GM12874 (cell line): Measurements from ENCODE around the gene E2F2.

Source experiments
- CTCF ChIP-seq: IDR thresholded peaks from 2 replicates; pipeline ENCODE4 v1.5.1; 2011; ENCODE audit warnings: low read depth, mild to moderate bottlenecking, control low read depth, low read length, moderate library complexity; ENCODE audit not compliant: insufficient read depth

The E2F2 gene

GRCh38 chr1:23539698-23540266, 8.7 kb upstream of the E2F2 start:
- peak; percentile 92 for TF ChIP-seq CTCF

DNA sequence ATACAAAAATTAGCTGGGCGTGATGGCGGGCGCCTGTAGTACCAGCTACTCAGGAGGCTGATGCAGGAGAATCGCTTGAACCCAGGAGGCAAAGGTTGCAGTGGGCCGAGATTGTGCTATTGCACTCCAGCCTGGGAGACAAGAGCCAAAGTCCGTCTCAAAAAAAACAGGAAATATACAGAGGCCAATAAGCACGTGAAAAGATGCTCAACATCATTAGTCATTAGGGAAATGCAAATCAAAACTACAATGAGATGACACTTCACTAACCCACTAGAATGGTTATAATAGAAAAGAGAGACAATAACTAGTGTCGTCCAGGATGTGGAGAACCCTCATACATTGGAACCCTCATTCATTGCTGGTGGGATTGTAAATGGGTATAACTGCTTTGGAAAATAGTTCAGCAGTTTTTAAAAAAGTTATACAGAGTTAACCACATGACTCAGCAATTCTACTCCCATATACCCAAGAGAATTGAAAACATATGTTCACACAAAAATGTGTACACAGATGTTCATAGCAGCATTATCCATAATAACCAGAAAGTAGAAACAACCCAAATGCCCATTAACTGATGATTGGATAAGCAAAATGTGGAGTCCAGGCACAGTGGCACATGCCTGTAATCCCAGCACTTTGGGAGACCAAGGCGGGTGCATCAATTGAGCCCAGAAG, 6.4 kb upstream of the E2F2 start:
- no peak for TF ChIP-seq CTCF

- TF ChIP-seq CTCF, result no peak
Observed at GRCh38 chr1:23533246-23534023, 2.4 kb upstream of the E2F2 start.

DNA sequence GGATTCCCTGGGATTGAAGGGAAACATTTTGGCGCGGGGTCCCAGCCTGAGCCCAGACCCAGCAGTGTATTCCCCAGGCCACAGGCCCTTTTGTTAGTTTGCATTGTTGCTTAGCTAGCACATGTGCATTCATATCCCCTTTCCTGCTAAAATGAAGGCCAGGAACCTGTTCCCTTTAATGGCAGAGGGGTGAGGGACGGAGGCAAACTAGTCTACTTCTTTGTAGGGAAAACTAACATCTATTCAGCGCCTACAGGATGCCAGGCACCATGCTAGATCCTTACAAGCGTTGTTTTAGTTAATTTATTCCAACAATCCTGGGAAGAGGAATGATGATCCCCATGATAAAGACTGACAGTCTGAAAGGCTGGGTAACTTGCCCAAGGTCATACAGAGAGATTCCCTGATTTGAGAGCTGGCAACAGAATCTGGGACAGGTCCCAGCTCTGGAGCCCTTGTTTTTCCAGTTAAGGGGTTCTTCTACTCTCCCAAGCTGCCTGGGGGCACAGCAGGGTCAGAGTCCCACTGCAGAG, 595 bp upstream of the E2F2 start:
- no peak for TF ChIP-seq CTCF

GRCh38 chr1:23530087-23530746, 816 bp downstream of the E2F2 start:
- TF ChIP-seq CTCF, result no peak

DNA sequence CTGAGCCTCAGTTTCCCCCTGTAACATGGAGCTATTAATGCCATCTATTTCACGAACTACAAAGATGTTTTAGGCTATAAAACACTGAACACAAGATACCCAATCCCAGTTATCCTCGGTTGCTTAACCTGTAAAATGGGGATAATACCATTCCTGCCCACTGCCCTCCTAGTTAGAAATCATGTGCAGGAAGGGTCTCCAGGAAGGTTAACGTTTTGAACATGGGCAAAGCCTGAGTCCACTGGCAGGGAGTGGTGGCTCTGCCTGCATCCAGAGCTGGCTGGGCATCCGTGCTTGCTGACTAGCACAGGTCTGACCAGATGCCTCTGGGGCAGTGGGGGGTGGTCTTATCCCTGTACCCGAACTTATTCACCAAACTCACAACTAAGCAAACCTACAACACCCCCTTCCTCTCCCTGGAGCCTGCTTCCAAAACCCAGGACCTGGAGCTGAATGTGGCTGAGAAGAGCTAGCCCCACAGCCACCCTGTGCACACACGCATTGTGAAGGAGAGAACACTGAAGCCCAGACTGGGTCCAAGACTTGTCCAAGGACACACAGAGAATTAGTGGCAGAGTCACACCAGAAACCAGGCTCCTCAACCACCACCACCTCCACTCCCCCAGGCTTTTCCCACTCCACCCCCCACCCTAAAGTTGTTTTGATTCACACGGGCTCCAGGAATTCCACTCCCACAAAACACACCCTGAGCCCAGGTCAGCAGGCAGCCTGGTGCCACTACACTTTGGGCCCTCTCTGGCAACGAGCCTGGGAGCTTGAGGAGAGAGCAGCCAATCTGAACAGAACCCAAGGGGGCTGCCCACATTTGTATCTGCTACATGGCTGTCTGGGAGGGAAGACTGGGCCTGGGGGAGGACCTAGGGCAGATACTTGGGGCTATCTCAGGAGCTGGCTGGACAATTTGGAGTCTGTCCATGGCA, 1.6 kb downstream of the E2F2 start:
- no peak for TF ChIP-seq CTCF
